ENCODE results near the gene CHRDL2. TPM values are rescaled to one million over a fixed set of nuclear protein-coding genes. Genes with fewer than 3 reads are reported as not detected.

The CHRDL2 gene
- total RNA-seq, 1 experiment from 2014 or later: 2.5 TPM

DNA sequence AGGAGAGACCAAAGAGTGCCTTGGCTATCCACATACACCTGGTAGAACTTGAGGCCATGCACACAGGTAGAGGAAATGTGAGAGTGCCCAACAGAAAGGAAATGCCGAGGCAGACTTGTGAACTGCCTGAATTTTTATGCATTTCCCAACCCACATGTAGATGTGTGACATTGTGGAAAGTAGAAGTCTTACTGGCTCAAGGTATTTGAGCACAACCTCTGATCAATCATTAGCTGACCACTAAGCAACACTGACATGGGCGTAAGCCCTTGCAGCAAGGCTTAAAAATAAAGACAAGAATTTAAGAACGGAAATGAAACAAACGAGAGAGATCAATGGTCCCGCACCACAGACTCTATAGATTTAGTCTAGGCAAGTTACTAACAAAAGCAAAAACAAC lies 76.2 kb downstream of the CHRDL2 start:
- no peaks in the 10 kb centered on the region for H3K4me1 ChIP-seq
- ChIA-PET CTCF (no interaction called here), POLR2A (interaction anchor here (0.6 kb wide), 1 partner anchor 109 kb away, joined by 3 read pairs; no protein-coding TSS in a partner anchor)
- Mint-ChIP-seq H3K36me3 (ENCODE audit: insufficient read depth, unreplicated experiment) (peaks cover 15% of the 10 kb centered on the region), H3K27me3 (ENCODE audit: insufficient read depth, unreplicated experiment) (no peaks in the 10 kb centered on the region), H3K4me1 (ENCODE audit: low read depth, unreplicated experiment) (no peaks in the 10 kb centered on the region), H3K4me3 (ENCODE audit: unreplicated experiment) (no peak overlapping the region), H3K9me3 (ENCODE audit: unreplicated experiment) (peaks cover 23% of the 10 kb centered on the region), H3K27ac (ENCODE audit: unreplicated experiment) (no peak overlapping the region)
- no peaks in the 10 kb centered on the region for H3K36me3 ChIP-seq (ENCODE audit: control insufficient read depth, insufficient read depth, low read length)
- no peak overlapping the region for H3K4me3 ChIP-seq (ENCODE audit: low read depth, low read length)
- no peak for DNase-seq
- BruUV-seq (replicated peaks): no TSS peak
- no peaks in the 10 kb centered on the region for H3K27me3 ChIP-seq (replicated peaks; ENCODE audit: control insufficient read depth, insufficient read depth, low read length)
- TF ChIP-seq, protein P1, sequence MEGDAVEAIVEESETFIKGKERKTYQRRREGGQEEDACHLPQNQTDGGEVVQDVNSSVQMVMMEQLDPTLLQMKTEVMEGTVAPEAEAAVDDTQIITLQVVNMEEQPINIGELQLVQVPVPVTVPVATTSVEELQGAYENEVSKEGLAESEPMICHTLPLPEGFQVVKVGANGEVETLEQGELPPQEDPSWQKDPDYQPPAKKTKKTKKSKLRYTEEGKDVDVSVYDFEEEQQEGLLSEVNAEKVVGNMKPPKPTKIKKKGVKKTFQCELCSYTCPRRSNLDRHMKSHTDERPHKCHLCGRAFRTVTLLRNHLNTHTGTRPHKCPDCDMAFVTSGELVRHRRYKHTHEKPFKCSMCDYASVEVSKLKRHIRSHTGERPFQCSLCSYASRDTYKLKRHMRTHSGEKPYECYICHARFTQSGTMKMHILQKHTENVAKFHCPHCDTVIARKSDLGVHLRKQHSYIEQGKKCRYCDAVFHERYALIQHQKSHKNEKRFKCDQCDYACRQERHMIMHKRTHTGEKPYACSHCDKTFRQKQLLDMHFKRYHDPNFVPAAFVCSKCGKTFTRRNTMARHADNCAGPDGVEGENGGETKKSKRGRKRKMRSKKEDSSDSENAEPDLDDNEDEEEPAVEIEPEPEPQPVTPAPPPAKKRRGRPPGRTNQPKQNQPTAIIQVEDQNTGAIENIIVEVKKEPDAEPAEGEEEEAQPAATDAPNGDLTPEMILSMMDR (IDR thresholded peaks at IDR 0.05; ENCODE audit: insufficient read depth in 1 of 2, low read depth in 1 of 2, low read length in 1 of 2, severe bottlenecking in 1 of 2, unreplicated experiment in 1 of 2): no peak
- H3K9me3 ChIP-seq: peaks cover 16% of the 10 kb centered on the region
- intact Hi-C loops (cut with micrococcal nuclease; ENCODE audit: unreplicated experiment): no loop called here

GRCh38 chr11:74650498-74650897 lies 80.7 kb downstream of the CHRDL2 start:
- ChIA-PET POLR2A (no interaction called here), CTCF (no interaction called here)
- H3K9me3 Mint-ChIP-seq (ENCODE audit: unreplicated experiment): no peaks in the 10 kb centered on the region
- no TSS peak for BruUV-seq (replicated peaks)
- intact Hi-C loops (cut with micrococcal nuclease; ENCODE audit: unreplicated experiment): no loop called here
- DNase-seq: no peak
- H3K27ac Mint-ChIP-seq (ENCODE audit: unreplicated experiment): no peak overlapping the region
- Histone ChIP-seq H3K4me1 (no peaks in the 10 kb centered on the region), H3K9me3 (no peaks in the 10 kb centered on the region), H3K36me3 (ENCODE audit: control insufficient read depth, insufficient read depth, low read length) (no peaks in the 10 kb centered on the region), H3K4me3 (ENCODE audit: low read depth, low read length) (no peak overlapping the region), H3K27me3 (replicated peaks; ENCODE audit: control insufficient read depth, insufficient read depth, low read length) (no peaks in the 10 kb centered on the region)
- H3K36me3 Mint-ChIP-seq (ENCODE audit: insufficient read depth, unreplicated experiment): peaks cover 13% of the 10 kb centered on the region
- no peaks in the 10 kb centered on the region for H3K27me3 Mint-ChIP-seq (ENCODE audit: insufficient read depth, unreplicated experiment)
- H3K4me1 Mint-ChIP-seq (ENCODE audit: low read depth, unreplicated experiment): no peaks in the 10 kb centered on the region
- TF ChIP-seq, protein P1 (IDR thresholded peaks at IDR 0.05; ENCODE audit: insufficient read depth in 1 of 2, low read depth in 1 of 2, low read length in 1 of 2, severe bottlenecking in 1 of 2, unreplicated experiment in 1 of 2): no peak
- no peak overlapping the region for H3K4me3 Mint-ChIP-seq (ENCODE audit: unreplicated experiment)

GRCh38 chr11:74648894-74649293 lies 82.3 kb downstream of the CHRDL2 start:
- Histone ChIP-seq H3K9me3 (no peaks in the 10 kb centered on the region), H3K27me3 (replicated peaks; ENCODE audit: control insufficient read depth, insufficient read depth, low read length) (no peaks in the 10 kb centered on the region), H3K4me1 (no peaks in the 10 kb centered on the region), H3K4me3 (ENCODE audit: low read depth, low read length) (no peak overlapping the region), H3K36me3 (ENCODE audit: control insufficient read depth, insufficient read depth, low read length) (no peaks in the 10 kb centered on the region)
- H3K36me3 Mint-ChIP-seq (ENCODE audit: insufficient read depth, unreplicated experiment): peaks cover 14% of the 10 kb centered on the region
- no peak for DNase-seq
- H3K27ac Mint-ChIP-seq (ENCODE audit: unreplicated experiment): no peak overlapping the region
- H3K4me3 Mint-ChIP-seq (ENCODE audit: unreplicated experiment): no peak overlapping the region
- ChIA-PET POLR2A (no interaction called here), CTCF (no interaction called here)
- intact Hi-C loops (cut with micrococcal nuclease; ENCODE audit: unreplicated experiment): no loop called here
- BruUV-seq (replicated peaks): no TSS peak
- no peaks in the 10 kb centered on the region for H3K9me3 Mint-ChIP-seq (ENCODE audit: unreplicated experiment)
- TF ChIP-seq, protein P1 (IDR thresholded peaks at IDR 0.05; ENCODE audit: insufficient read depth in 1 of 2, low read depth in 1 of 2, low read length in 1 of 2, severe bottlenecking in 1 of 2, unreplicated experiment in 1 of 2): no peak
- no peaks in the 10 kb centered on the region for H3K4me1 Mint-ChIP-seq (ENCODE audit: low read depth, unreplicated experiment)
- no peaks in the 10 kb centered on the region for H3K27me3 Mint-ChIP-seq (ENCODE audit: insufficient read depth, unreplicated experiment)
